ENCODE data around the gene PKP1. TPM values are rescaled to one million over a fixed set of nuclear protein-coding genes. Genes with fewer than 3 reads are reported as not detected.
"Not testable (repeated sequence)": the region's sequence is repeated elsewhere in the genome, so short reads cannot be mapped to it uniquely, and the experiment has no call there.

PKP1 gene
- total RNA-seq, 6 experiments from 2014 or later: not detected

DNA sequence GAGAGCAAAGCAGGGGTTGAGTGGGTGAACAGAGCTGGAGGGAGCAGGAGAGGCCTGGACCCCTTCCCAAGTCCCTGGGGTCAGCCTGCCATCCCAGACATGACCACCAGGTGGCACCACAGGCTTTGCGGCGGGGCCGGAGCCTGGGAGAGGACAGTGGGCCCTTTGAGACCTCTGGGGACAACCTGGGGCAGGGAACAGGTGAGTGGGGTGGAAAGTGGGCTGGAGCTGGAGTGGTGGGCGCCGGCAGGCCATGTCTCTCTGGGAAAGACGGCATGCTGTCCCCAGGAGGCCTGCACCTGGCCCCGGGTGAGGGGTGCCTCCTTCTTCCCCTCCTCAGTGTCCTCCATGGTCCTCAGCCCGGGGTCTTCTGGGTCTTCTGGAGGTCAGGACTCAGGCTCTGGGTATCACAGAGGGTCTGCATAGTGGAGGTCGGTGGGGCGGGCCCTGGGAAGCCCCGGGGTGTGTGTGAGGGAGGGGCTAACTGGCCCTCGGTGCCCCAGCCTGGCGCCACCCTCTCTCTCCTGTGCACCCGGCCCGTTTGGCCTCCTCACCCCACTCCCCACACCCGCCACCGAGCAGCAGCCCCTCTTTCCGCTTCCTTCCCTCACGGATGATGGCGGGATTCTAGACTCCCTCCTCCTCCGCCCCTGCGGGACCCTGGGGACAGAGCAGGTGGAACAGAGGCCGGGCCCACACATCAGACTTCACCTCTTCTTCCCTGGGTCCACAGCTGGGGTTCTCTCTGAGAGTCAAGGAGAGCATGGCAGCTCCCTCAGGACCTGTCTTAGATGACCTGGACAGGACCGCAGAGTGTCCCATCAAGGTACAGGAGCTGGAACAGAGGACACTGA is 28.5 kb upstream of the PKP1 start:
- DNase-seq (peak in 2 of 3 donors; percentile 55 to 67), ATAC-seq (peak; percentile 75 to 90 (median 86))
- intact Hi-C loops (cut with DNase I): loop anchor here (5.0 kb wide), 2 partner anchors 102 to 107 kb away; no protein-coding TSS in a partner anchor
- H3K27me3 ChIP-seq: no peaks in the 10 kb centered on the region
- 100% methylated on average over 1 of the region's 24 CpGs for WGBS (ENCODE audit: insufficient coverage, low coverage, low lambda C conversion rate, missing lambda C conversion rate)
- H3K9me3 ChIP-seq: no peaks in the 10 kb centered on the region
- TF ChIP-seq CTCF (IDR thresholded peaks at IDR 0.05) (peak; percentile 94 to 96 (median 94)), POLR2A (IDR thresholded peaks at IDR 0.05) (no peak)
- no peak overlapping the region for H3K4me3 ChIP-seq
- peaks cover 0 to 3% (median 0%) of the 10 kb centered on the region in 4 donors for H3K4me1 ChIP-seq
- H3K36me3 ChIP-seq: no peaks in the 10 kb centered on the region
- H3K27ac ChIP-seq: no peak overlapping the region

GRCh38 chr1:201255479-201256362 is 27.6 kb upstream of the PKP1 start:
- no peaks in the 10 kb centered on the region for H3K9me3 ChIP-seq
- no peaks in the 10 kb centered on the region for H3K27me3 ChIP-seq
- intact Hi-C loops (cut with DNase I): no loop called here
- WGBS (ENCODE audit: insufficient coverage, low coverage, low lambda C conversion rate, missing lambda C conversion rate): 63% methylated on average over 11 of the region's 17 CpGs
- DNase-seq: no peak
- TF ChIP-seq CTCF (IDR thresholded peaks at IDR 0.05) (no peak), POLR2A (IDR thresholded peaks at IDR 0.05) (no peak)
- ATAC-seq: no peak
- H3K27ac ChIP-seq: no peak overlapping the region
- no peak overlapping the region for H3K4me3 ChIP-seq
- H3K36me3 ChIP-seq: no peaks in the 10 kb centered on the region
- peaks cover 0 to 3% (median 0%) of the 10 kb centered on the region in 4 donors for H3K4me1 ChIP-seq

DNA sequence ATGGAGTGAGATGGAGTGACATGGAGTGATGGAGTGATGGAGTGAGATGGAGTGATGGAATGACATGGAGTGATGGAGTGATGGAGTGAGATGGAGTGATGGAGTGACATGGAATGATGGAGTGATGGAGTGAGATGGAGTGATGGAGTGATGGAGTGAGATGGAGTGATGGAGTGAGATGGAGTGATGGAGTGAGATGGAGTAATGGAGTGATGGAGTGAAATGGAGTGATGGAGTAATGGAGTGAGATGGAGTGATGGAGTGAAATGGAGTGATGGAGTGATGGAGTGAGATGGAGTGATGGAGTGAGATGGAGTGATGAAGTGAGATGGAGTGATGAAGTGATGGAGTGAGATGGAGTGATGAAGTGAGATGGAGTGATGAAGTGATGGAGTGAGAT is 25.2 kb upstream of the PKP1 start:
- H3K27me3 ChIP-seq; intact Hi-C loops (cut with DNase I); ATAC-seq: not testable (repeated sequence)

DNA sequence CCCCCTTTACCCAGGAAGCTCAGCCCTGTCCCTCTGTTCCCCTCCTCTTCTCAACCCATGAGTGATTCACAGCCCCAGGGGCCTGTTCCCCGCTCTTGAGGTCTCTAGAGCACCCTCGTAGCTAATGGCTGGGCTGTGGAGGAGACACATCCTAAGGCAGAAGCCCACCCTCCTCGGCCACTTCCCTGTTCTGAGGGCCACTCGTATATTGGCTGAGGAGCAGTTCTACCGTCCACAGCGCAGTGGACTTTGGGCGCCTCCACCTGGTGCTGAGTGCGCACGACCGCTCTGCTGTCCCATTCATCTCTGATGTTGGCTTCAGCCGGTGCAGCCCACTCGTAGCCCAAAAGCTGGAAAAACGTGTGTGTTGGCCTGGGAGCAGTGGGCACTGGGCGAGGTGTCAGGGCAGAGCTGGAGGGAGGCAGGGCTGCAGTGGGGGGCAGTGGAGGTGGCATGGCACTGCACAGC is 24.5 kb upstream of the PKP1 start:
- DNase-seq: no peak
- Histone ChIP-seq H3K9me3 (no peaks in the 10 kb centered on the region), H3K4me3 (no peak overlapping the region), H3K27me3 (no peaks in the 10 kb centered on the region), H3K27ac (no peak overlapping the region), H3K36me3 (no peaks in the 10 kb centered on the region), H3K4me1 (peaks cover 0 to 3% (median 0%) of the 10 kb centered on the region in 4 donors)
- intact Hi-C loops (cut with DNase I): no loop called here
- TF ChIP-seq CTCF (IDR thresholded peaks at IDR 0.05): no peak
- no peak for TF ChIP-seq POLR2A (IDR thresholded peaks at IDR 0.05)
- no peak for ATAC-seq
- WGBS (ENCODE audit: insufficient coverage, low coverage, low lambda C conversion rate, missing lambda C conversion rate): 66% methylated on average over 8 of the region's 14 CpGs

More for the DNA sequence above, 25.2 kb upstream of the PKP1 start:
- H3K36me3 ChIP-seq, H3K9me3 ChIP-seq, H3K27ac ChIP-seq, H3K4me1 ChIP-seq, DNase-seq, H3K4me3 ChIP-seq: not testable (repeated sequence)
